ENCODE measurements around the gene CLCNKB.
"Not testable (repeated sequence)": the region's sequence is repeated elsewhere in the genome, so short reads cannot be mapped to it uniquely, and the experiment has no call there.

Gene CLCNKB

DNA sequence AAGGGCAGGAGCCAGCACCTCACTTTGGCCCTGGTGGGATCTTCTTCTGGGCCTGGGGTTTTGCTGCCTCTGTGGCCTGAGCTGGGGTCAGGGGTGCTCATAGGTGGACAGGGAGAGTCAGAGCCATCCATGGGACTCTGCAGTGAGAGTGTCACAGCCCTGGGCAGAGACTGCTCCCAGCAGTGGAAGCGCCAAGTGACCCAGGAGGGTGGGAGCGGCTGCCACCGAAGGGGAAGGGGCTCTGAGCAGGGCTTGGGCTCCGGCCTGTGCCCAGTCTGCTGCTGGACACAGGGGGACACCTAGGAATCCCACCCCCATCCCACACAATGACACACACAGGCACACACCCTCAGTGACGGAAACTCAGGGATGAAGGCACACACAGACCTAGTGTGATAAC is 368 bp downstream of the CLCNKB start:
- FAIRE-seq (no peak), DNase-seq (ENCODE audit: insufficient read length) (no peak)
- TF ChIP-seq POLR2A (IDR thresholded peaks at IDR 0.05; ENCODE audit: low read depth, low read length) = no peak
- no peak for TF ChIP-seq TAF1 (IDR thresholded peaks at IDR 0.05; ENCODE audit: borderline replicate concordance, low read depth, low read length)
- TF ChIP-seq POLR2AphosphoS5 (IDR thresholded peaks at IDR 0.05; ENCODE audit: low read depth, low read length) = no peak

- no peak for FAIRE-seq
- DNase-seq (ENCODE audit: insufficient read length) = no peak
- TF ChIP-seq POLR2AphosphoS5 (IDR thresholded peaks at IDR 0.05; ENCODE audit: low read depth, low read length) (no peak), TAF1 (IDR thresholded peaks at IDR 0.05; ENCODE audit: borderline replicate concordance, low read depth, low read length) (no peak), POLR2A (IDR thresholded peaks at IDR 0.05; ENCODE audit: low read depth, low read length) (no peak)
These were observed 3.3 kb downstream of the CLCNKB start for GRCh38 chr1:16046842-16047241.

GRCh38 chr1:16047791-16048475 is 4.4 kb downstream of the CLCNKB start:
- no peak for TF ChIP-seq POLR2AphosphoS5 (IDR thresholded peaks at IDR 0.05; ENCODE audit: low read depth, low read length)
- no peak for TF ChIP-seq POLR2A (IDR thresholded peaks at IDR 0.05; ENCODE audit: low read depth, low read length)
- TF ChIP-seq TAF1 (IDR thresholded peaks at IDR 0.05; ENCODE audit: borderline replicate concordance, low read depth, low read length) = no peak
- DNase-seq (ENCODE audit: insufficient read length) (no peak), FAIRE-seq (no peak)

DNA sequence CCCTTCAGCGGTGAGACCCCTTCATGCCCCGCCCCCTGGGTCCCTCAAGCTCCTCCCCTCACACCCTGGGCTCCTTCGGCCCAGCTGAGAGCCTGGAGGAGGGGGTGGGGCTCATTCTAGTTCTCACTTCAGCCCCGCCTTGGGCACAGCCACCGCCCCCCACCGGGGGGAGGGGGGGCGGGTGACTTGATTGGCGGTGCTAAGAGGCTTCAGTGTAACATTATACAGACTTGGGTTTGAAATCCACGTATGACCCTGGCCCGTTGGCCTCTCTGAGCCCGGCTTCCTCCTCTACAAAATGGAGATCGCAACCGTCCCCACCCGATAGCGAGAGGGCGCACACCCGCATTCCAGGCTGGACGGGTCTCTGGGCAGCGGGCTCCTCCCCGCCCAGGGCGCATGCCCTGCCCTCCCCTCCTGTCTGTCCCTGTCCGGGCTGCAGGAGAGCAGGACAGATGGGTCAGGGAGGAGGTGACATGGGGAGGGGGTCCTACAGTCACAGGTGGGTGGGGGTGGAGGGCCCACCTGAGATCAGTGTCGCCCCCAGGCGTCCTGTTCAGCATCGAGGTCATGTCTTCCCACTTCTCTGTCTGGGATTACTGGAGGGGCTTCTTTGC is 5.1 kb downstream of the CLCNKB start:
- FAIRE-seq (no peak), DNase-seq (ENCODE audit: insufficient read length) (no peak)
- no peak for TF ChIP-seq POLR2AphosphoS5 (IDR thresholded peaks at IDR 0.05; ENCODE audit: low read depth, low read length)
- no peak for TF ChIP-seq TAF1 (IDR thresholded peaks at IDR 0.05; ENCODE audit: borderline replicate concordance, low read depth, low read length)
- no peak for TF ChIP-seq POLR2A (IDR thresholded peaks at IDR 0.05; ENCODE audit: low read depth, low read length)

GRCh38 chr1:16050328-16050727 is 6.7 kb downstream of the CLCNKB start:
- no peak for TF ChIP-seq POLR2AphosphoS5 (IDR thresholded peaks at IDR 0.05; ENCODE audit: low read depth, low read length)
- no peak for TF ChIP-seq POLR2A (IDR thresholded peaks at IDR 0.05; ENCODE audit: low read depth, low read length)
- no peak for TF ChIP-seq TAF1 (IDR thresholded peaks at IDR 0.05; ENCODE audit: borderline replicate concordance, low read depth, low read length)
- FAIRE-seq (no peak), DNase-seq (ENCODE audit: insufficient read length) (no peak)

DNA sequence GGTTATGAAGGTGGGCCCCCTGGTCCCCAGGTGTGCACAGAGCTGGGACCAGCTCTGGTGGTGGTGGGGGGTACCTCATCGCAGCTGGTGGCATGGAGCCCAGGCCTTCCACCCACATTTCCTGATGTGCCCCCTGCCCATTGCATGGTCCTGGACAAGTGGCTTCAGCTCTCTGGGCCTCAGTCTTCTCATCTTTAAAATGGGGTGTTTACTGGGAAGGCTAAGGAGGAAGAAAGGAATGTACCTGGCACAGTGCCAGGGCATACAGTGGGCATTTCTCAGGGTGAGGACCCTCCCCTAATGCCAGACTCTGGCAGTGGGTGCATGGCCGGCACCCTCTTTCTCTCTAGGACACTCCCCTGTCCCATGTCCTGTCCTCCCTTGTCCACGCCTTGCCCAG is 7.5 kb downstream of the CLCNKB start:
- DNase-seq (ENCODE audit: insufficient read length) = no peak
- TF ChIP-seq POLR2AphosphoS5 (IDR thresholded peaks at IDR 0.05; ENCODE audit: low read depth, low read length) = no peak
- TF ChIP-seq TAF1 (IDR thresholded peaks at IDR 0.05; ENCODE audit: borderline replicate concordance, low read depth, low read length) = no peak
- TF ChIP-seq POLR2A (IDR thresholded peaks at IDR 0.05; ENCODE audit: low read depth, low read length) = no peak
- no peak for FAIRE-seq

DNA sequence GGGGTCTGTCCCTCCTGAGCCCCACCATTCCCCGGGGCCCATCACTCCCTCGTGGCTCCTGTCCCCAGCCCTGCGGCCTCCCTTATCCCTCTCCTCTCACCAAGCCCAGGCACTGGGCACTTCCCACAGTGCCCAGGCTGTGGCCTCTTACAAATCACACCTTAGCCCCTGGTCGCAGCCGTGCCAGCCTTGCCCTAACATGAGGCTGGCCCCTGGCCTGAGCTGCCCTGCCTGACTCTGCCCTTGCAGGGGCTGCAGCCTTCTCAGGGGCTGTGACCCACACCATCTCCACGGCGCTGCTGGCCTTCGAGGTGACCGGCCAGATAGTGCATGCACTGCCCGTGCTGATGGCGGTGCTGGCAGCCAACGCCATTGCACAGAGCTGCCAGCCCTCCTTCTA is 8.4 kb downstream of the CLCNKB start:
- DNase-seq (ENCODE audit: insufficient read length); FAIRE-seq: not testable (repeated sequence)

- FAIRE-seq (no peak), DNase-seq (ENCODE audit: insufficient read length) (no peak)
- TF ChIP-seq POLR2AphosphoS5 (IDR thresholded peaks at IDR 0.05; ENCODE audit: low read depth, low read length) (no peak), TAF1 (IDR thresholded peaks at IDR 0.05; ENCODE audit: borderline replicate concordance, low read depth, low read length) (no peak), POLR2A (IDR thresholded peaks at IDR 0.05; ENCODE audit: low read depth, low read length) (no peak)
These were observed 10.4 kb downstream of the CLCNKB start for GRCh38 chr1:16053781-16054502.

DNA sequence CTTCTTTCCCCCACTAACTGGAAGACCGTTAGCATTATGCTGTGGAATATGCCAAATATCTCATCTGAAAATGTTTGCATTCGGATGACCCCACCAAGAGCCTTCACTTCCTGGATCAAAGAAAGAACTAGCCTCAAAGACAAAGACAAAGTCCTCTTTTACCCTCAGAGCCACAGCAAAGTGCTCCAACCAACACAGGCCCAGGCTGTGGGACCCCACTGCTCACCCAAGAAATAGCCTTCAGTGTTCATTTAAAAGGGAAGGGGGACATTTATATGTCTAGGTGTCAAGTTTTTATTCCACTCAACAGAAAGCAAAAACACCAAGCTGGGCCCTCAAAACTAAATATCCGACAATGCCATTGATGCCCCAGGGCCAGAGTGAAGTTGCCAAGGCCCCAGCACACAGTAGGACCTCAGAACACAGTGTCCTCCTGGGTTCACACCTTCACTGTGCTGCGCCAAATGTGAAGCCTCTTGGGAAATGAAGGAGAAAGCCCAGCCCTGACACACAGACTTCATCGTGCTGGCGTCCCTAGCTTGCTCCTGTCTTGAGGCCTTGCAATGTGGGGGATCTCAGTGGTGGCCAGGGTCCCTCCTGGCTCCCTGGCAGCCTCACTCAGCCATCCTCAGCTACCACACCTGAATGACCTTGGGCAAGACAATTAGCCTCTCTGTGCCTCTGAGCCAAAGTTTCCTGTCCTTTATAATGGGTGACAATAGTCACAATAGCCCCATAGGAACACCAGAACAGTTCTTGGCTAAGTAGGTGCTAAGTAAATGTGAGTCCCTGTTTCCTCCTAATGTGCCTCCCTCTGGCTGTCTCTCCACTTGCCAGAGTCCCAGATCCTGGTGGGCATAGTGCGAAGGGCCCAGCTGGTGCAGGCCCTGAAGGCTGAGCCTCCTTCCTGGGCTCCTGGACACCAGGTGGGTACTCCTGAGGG is 11.3 kb downstream of the CLCNKB start:
- no peak for FAIRE-seq
- TF ChIP-seq POLR2AphosphoS5 (IDR thresholded peaks at IDR 0.05; ENCODE audit: low read depth, low read length) (no peak), POLR2A (IDR thresholded peaks at IDR 0.05; ENCODE audit: low read depth, low read length) (no peak), TAF1 (IDR thresholded peaks at IDR 0.05; ENCODE audit: borderline replicate concordance, low read depth, low read length) (no peak)
- no peak for DNase-seq (ENCODE audit: insufficient read length)

DNA sequence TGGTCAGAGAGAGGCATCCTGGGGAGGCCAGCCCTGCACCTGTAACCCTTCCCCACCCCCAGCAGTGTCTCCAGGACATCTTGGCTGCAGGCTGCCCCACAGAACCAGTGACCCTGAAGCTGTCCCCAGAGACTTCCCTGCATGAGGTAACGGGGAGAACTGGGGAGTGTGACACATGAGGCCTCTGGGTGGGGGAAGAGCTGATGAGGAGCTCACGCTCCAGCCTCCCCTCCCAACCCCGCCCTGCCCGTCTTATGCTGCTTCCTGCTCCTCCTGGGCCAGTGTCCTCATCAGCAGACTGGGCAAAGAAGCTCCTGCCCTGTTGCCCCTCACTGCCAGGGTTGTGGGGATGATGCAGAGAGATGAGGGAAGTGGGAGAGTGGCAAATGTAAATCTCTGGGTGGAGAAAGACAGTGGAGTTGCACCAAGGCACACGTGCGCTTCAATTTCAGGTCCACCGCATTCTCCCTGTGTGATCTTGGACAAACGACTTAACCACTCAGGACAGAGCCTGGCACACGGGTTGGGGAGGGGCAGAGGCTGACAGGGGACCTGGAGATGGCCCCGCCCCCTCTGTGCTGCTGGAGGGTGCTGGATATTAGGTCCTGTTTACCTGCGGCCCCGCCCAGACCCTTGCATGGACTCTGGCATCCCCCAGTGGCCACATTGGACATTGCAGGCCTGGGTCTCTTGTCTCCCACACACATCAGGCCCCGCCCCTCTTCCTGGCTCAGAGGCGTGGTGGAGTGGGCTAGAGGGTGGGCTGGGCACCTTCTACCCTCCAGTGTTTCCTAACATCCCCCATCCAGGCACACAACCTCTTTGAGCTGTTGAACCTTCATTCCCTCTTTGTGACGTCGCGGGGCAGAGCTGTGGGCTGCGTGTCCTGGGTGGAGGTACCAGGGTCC is 12.3 kb downstream of the CLCNKB start:
- FAIRE-seq = peak; percentile 93
- TF ChIP-seq POLR2A (IDR thresholded peaks at IDR 0.05; ENCODE audit: low read depth, low read length) (no peak), TAF1 (IDR thresholded peaks at IDR 0.05; ENCODE audit: borderline replicate concordance, low read depth, low read length) (no peak), POLR2AphosphoS5 (IDR thresholded peaks at IDR 0.05; ENCODE audit: low read depth, low read length) (no peak)
- DNase-seq (ENCODE audit: insufficient read length) = peak; percentile 93

DNA sequence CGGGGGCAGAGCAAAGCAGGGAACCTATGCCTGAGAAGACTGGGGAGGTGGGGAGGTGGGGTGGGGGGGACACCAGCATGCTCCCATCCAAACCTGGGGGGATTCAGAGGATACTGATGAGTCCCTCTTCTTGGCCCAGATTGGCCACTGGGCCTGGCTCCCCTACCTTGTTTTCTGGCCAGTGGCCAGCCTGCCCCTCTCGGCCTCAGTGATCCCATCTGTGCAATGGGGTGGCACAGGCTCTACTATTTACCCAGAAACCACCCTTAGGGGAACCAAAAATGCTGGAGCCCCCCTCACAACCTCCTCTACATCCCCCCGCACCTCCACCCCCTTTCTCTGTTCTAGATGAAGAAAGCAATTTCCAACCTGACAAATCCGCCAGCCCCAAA is 12.9 kb downstream of the CLCNKB start:
- not testable (repeated sequence) for FAIRE-seq; DNase-seq (ENCODE audit: insufficient read length)

- not testable (repeated sequence) for DNase-seq (ENCODE audit: insufficient read length); FAIRE-seq
These were observed 13.8 kb downstream of the CLCNKB start for GRCh38 chr1:16057314-16057915.

DNA sequence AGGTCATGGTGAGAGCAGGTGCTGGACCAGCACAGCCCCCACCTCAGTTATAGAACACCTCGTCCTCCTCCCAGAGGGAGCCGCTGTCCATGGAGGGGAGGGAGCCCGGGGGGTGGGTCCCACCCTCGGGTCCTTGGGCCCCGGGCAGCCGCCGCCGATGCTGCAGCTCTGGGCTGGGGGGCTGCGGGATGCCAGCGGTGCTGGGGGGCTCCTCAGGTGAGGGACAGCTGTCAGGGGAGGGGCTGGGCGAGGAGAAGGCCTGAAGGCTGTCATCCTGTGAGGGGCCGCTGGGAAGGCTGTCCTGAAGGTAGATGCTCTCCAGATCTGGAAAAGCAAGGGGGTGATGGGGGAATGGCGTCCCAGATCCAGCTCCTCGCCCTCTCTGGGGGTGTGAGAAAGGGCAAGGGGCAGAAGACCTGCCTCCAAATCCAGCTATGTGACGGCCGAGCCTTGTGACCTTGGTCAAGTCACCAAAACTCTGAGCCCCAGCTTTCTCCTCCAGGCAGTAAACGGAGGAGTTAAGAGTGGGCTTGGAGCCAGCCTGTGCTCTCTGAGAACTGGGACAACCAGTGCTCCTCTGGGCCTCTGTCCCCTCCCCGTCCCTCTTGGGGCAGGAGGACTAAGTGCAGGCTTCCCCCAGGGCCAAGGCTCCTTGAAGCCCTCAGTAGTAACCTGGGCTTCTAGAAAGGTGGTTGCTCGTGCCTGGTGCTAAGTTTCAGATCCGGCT is 15.0 kb downstream of the CLCNKB start:
- not testable (repeated sequence) for DNase-seq (ENCODE audit: insufficient read length)
- peak; percentile 76 for FAIRE-seq

All from GM12892 (cell line).